AG10803 (cell line): Measurements from ENCODE around the gene PTPRU.
"Not testable (repeated sequence)": the region's sequence is repeated elsewhere in the genome, so short reads cannot be mapped to it uniquely, and the experiment has no call there.

Source experiments
- DNase-seq: peaks from one replicate; pipeline ENCODE4 v3.0.0; 2010; ENCODE audit warnings: low read depth
- H3K4me3 ChIP-seq: 2 replicates; pipeline ENCODE4 v1.5.1; 2011; ENCODE audit warnings: mild to moderate bottlenecking, low read length, control low read depth
- CTCF ChIP-seq: conservative IDR thresholded peaks from 2 replicates; pipeline ENCODE4 v1.5.1; 2011; ENCODE audit warnings: mild to moderate bottlenecking, low read length, control low read depth, inconsistent platforms

Gene PTPRU

DNA sequence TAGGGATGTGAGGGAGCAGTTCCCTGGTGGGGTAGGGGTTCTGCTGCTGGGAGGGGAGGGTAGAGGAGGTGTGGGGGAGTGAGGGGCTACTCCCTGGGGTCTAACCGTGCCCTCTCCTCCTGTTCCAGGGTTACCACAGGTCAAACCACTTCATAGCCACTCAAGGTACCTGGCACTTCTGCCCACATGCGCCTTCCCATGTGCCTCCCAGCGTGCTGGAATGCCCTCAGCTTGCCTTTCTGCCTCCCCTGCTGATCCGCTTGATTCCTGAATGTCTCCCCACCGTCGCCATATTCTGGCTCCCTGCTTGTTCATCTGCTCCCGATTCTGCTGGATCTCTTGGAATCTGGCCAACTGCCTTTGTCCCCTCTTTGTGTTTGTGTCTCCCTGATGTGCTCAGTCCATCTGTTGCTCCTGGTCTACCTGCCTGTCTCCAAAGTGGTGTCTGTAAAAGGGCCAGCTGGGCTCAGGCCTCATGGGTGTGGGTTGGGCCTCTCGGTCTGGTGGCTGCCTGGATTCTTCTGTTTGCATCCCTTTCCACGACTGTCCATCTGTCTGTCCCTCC lies 74.4 kb downstream of the PTPRU start:
- TF ChIP-seq CTCF, result no peak
- DNase-seq, result no peak
- no peak overlapping the region for H3K4me3 ChIP-seq

DNA sequence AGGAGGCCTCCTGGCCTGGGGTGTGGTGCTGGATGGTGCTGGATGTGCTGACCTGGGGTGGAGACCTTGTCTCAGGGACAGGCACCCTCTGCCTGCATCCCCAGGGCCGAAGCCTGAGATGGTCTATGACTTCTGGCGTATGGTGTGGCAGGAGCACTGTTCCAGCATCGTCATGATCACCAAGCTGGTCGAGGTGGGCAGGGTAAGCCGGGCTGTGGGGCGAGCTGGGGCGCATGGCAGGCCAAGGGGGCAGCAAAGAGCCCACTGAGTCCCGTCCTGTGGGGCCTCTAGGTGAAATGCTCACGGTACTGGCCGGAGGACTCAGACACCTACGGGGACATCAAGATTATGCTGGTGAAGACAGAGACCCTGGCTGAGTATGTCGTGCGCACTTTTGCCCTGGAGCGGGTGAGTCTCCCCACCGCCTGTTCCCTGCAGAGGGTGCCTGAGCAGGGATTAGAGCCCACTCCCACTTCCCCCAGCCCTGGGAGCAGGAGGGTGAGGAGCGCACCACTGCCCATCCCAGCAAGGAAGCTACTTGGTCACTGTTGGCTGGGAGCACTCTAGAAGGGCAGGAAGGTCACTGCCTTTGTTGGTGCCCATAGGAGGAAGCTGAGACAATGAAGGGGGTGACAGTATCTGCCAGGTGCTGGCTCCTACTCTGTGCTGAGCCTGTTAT lies 75.2 kb downstream of the PTPRU start:
- no peak for DNase-seq
- no peak for TF ChIP-seq CTCF

GRCh38 chr1:29312469-29313461 lies 76.4 kb downstream of the PTPRU start:
- TF ChIP-seq CTCF, result no peak; the same call in 1 of the 2 replicates
- no peak for DNase-seq

More for the DNA sequence above, 75.2 kb downstream of the PTPRU start:
- H3K4me3 ChIP-seq, result no peak overlapping the region

DNA sequence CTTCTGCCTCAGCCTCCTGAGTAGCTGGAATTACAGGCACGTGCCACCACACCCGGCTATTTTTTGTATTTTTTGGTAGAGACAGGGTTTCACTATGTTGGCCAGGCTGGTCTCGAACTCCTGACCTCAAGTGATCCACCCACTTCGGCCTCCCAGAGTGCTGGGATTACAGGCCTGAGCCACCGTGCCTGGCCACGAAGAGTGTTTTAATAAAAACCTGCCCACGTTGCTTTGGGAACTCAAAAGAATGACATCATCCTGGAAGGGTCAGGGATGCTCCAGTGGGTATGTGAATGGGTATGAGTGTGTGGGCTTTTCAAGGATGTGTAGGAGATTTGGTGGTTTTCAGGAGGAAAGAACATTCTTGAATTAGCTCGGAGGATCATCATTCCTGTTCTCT lies 78.4 kb downstream of the PTPRU start:
- DNase-seq, H3K4me3 ChIP-seq: not testable (repeated sequence)

More at GRCh38 chr1:29312469-29313461, 76.4 kb downstream of the PTPRU start:
- no peak overlapping the region for H3K4me3 ChIP-seq

DNA sequence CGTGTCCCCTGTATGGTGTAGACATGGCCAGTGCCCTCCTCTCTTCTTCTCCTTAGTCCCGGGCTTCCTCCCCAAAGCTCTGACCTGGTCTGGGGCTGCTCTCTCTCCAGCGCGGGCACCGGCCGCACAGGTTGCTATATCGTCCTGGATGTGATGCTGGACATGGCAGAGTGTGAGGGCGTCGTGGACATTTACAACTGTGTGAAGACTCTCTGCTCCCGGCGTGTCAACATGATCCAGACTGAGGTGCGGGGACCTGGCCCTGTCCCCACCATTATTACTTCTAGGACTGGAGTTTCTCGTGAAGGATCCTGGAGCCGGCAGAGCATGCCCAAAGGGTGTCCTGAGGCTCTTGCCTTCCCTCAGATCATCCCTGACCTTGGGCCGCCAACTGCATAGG lies 78.9 kb downstream of the PTPRU start:
- DNase-seq, result no peak
- no peak for TF ChIP-seq CTCF
- no peak overlapping the region for H3K4me3 ChIP-seq

DNA sequence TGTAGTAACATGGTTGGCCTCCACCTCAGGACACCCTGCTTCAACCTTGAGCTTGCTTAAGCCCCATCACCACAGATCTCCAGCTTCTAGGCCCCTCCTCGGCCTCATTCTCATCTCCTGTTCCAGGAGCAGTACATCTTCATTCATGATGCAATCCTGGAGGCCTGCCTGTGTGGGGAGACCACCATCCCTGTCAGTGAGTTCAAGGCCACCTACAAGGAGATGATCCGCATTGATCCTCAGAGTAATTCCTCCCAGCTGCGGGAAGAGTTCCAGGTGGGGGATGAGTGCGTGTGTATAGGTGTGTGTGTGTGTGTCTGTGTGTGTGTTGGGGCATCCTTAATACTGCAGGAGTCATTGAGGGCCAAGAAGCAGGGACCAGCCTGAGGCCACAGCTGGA lies 79.6 kb downstream of the PTPRU start:
- DNase-seq, result no peak
- no peak for TF ChIP-seq CTCF
- no peak overlapping the region for H3K4me3 ChIP-seq

DNA sequence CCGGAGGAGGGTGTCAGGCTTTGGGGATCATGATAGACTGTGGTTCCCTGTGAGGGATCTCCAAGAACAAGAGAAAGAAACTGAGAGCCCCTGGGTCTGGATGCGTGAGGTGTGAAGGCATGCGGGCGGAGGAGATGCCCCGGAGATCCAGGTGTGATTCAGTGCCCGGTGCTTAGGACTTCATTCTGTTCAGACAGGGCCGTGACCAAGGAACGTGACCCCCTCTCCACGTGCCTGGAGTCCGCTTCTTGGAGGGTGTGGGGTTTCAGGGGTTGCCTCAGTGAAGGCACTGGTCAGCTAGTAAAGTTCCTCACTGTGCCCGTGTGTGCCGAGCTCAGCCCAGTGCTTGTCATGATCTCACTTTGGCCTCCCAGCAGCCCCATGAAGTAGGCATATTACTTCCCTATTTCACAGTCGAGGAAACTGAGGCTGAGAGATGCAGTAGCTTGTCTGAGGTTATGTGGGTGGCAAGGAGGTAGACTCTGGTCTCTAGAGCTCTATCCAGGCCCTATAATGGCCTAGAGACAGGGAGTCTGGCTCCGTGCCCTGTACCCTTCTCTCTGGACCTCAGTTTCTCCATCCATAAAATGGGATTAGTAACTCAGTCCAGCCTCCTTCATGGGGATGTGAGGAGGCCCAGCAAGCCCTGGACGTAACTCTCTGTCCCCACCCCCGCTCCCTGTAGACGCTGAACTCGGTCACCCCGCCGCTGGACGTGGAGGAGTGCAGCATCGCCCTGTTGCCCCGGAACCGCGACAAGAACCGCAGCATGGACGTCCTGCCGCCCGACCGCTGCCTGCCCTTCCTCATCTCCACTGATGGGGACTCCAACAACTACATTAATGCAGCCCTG lies 81.0 kb downstream of the PTPRU start:
- TF ChIP-seq CTCF, result no peak
- DNase-seq, result no peak
- no peak overlapping the region for H3K4me3 ChIP-seq
